Measurements from ENCODE around the gene KIAA2012. TPM values are rescaled to one million over a fixed set of nuclear protein-coding genes. Genes with fewer than 3 reads are reported as not detected.

KIAA2012 gene
- total and polyA plus RNA-seq, 2 of the 8 experiments (the other 6 are each of a cell fraction or from before 2014, with no cell fraction given): not detected

DNA sequence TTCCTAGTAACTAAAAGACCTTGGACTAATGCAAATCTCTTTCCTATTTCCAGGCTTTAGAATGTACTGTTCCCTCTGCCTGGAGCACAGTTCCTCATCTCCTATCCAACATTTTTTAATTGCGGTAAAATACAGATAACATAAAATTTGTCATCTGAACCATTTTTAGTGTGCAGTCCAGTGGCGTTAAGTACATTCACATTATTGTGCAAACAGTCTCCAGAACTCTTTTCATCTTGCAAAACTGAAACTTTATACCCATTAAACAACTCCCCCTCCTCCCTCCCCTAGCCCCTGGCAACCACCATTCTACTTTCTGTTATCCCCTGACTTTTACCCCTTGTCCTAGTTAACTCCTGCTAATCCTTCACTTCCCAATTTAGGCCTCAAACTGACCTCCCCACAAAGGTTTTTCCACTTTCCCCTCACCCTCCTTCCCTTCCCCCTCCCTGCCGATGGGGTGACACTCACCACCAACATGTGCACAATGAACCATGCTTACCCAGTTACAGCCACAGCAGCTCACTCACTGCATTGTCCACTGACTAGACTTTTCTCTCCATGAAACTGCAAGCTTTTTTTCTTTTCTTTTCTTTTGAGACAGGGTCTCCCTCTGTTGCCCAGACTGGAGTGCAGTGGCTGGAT, 54.8 kb downstream of the KIAA2012 start:
- no peak overlapping the region for H3K27ac ChIP-seq (ENCODE audit: low read depth, low read length)
- peaks cover 0 to 2% (median 0%) of the 10 kb centered on the region in 4 experiments; a peak in 1 of 7 replicates for H3K27me3 ChIP-seq (replicated peaks in 1 of 4; ENCODE audit: control insufficient read depth in 3 of 4, extremely low read depth in 1 of 4, insufficient read depth in 3 of 4, low read length in 3 of 4)
- no peak overlapping the region for H3K9ac ChIP-seq (replicated peaks in 1 of 4; ENCODE audit: extremely low read depth in 1 of 4, low read depth in 3 of 4, low read length in 3 of 4)
- H2BK120ac ChIP-seq (replicated peaks; ENCODE audit: low read depth, low read length): no peak overlapping the region
- H4K5ac ChIP-seq (ENCODE audit: insufficient read length, low read depth, low read length): no peak overlapping the region
- no peak for DNase-seq (ENCODE audit: low read depth in 1 of 2, low spot score in 2 of 2)
- no peaks in the 10 kb centered on the region for H3K79me2 ChIP-seq (ENCODE audit: control insufficient read depth in 1 of 2, insufficient read depth in 2 of 2, low read length in 2 of 2)
- H2BK12ac ChIP-seq (ENCODE audit: low read depth, low read length): no peak overlapping the region
- H3K56ac ChIP-seq (replicated peaks; ENCODE audit: insufficient read length, low read depth, low read length): no peak overlapping the region
- no peak overlapping the region for H2BK5ac ChIP-seq (ENCODE audit: low read depth, low read length)
- FAIRE-seq: no peak
- no peaks in the 10 kb centered on the region for H3K36me3 ChIP-seq (ENCODE audit: control insufficient read depth in 2 of 4, insufficient read depth in 4 of 4, low read length in 3 of 4)
- no peak overlapping the region for H3K23ac ChIP-seq (ENCODE audit: insufficient read length)
- no peak overlapping the region for H2BK20ac ChIP-seq (ENCODE audit: low read length)
- no peak overlapping the region for H3K18ac ChIP-seq (ENCODE audit: extremely low read depth, low read length)
- no peak overlapping the region for H2BK15ac ChIP-seq (ENCODE audit: low read length)
- H3K4ac ChIP-seq (replicated peaks; ENCODE audit: insufficient read length, low read depth, low read length): no peak overlapping the region
- ChIA-PET CTCF (ENCODE audit: partially characterized antibody) (interaction anchor here (1.4 to 2.7 kb wide), 2 partner anchors 12 to 24 kb away, joined by 4 to 8 read pairs; no protein-coding TSS in a partner anchor), POLR2A (ENCODE audit: partially characterized antibody) (interaction anchor here (1.0 kb wide), 1 partner anchor 11 kb away, joined by 3 read pairs; no protein-coding TSS in a partner anchor)
- H2AK5ac ChIP-seq (ENCODE audit: low read depth, low read length): no peak overlapping the region
- H3K23me2 ChIP-seq (ENCODE audit: low read depth, low read length): no peaks in the 10 kb centered on the region
- H3K4me2 ChIP-seq (ENCODE audit: insufficient read depth in 1 of 2, low read depth in 2 of 2, low read length in 2 of 2): no peak overlapping the region
- no peaks in the 10 kb centered on the region for H4K20me1 ChIP-seq (replicated peaks in 1 of 2; ENCODE audit: control insufficient read depth in 1 of 2, insufficient read depth in 2 of 2, low read length in 2 of 2)
- H4K8ac ChIP-seq (ENCODE audit: extremely low read depth, insufficient read depth, low read length): peak overlapping the region; percentile 71; the same call in 1 of the 2 replicates
- no peak overlapping the region for H3K14ac ChIP-seq (ENCODE audit: insufficient read length)
- H3K9me3 ChIP-seq (ENCODE audit: insufficient read depth in 2 of 2, low read depth in 1 of 2, low read length in 1 of 2): no peaks in the 10 kb centered on the region
- H3K4me1 ChIP-seq (replicated peaks in 1 of 4; ENCODE audit: control insufficient read depth in 3 of 4, insufficient read depth in 4 of 4, low read length in 3 of 4): peaks cover 0 to 4% (median 1%) of the 10 kb centered on the region in 4 experiments; a peak in 2 of 7 replicates
- H4K91ac ChIP-seq (replicated peaks; ENCODE audit: insufficient read length, low read length): no peak overlapping the region
- WGBS, 2 experiments (ENCODE audit: extremely low coverage in 1 of 2, insufficient coverage in 1 of 2, insufficient read length in 1 of 2, insufficient replicate concordance in 2 of 2, low coverage in 1 of 2, low lambda C conversion rate in 2 of 2, missing lambda C conversion rate in 1 of 2): 91% methylated on average over 3 of the region's 3 CpGs; no CpG with 5 or more reads in 1 of the 2 experiments
- H3K4me3 ChIP-seq (ENCODE audit: extremely low read depth in 1 of 4, insufficient read depth in 2 of 4, low read depth in 3 of 4, low read length in 4 of 4): no peak overlapping the region
- H3K79me1 ChIP-seq (ENCODE audit: low read depth, low read length): no peaks in the 10 kb centered on the region
- 0 out of 2 replicates have a peak overlapping the region, but pooled peaks have one; percentile 20 for H2AFZ ChIP-seq (ENCODE audit: low read length)
- TF ChIP-seq NRF1 (IDR thresholded peaks at IDR 0.05; ENCODE audit: low read depth, low read length) (no peak), SP1 (IDR thresholded peaks at IDR 0.05; ENCODE audit: low read depth, low read length) (no peak), SAP30 (IDR thresholded peaks at IDR 0.05; ENCODE audit: insufficient read depth, insufficient replicate concordance, low read length) (no peak), HDAC2 (IDR thresholded peaks at IDR 0.05; ENCODE audit: borderline replicate concordance in 1 of 2, low read depth in 2 of 2, low read length in 2 of 2) (no peak), POLR2AphosphoS5 (IDR thresholded peaks at IDR 0.05; ENCODE audit: low read depth, low read length) (no peak), GTF2F1 (IDR thresholded peaks at IDR 0.05; ENCODE audit: borderline replicate concordance, low read depth, low read length) (no peak), NANOG (IDR thresholded peaks at IDR 0.05; ENCODE audit: insufficient read depth, low read depth, low read length, poor library complexity, severe bottlenecking) (no peak), RBBP5 (IDR thresholded peaks at IDR 0.05; ENCODE audit: borderline replicate concordance, low read depth, low read length) (no peak), SRF (IDR thresholded peaks at IDR 0.05; ENCODE audit: low read depth, low read length) (no peak), SIRT6 (IDR thresholded peaks at IDR 0.05; ENCODE audit: low read length) (no peak), RXRA (IDR thresholded peaks at IDR 0.05; ENCODE audit: insufficient read depth, low read depth, low read length) (no peak), KDM5A (IDR thresholded peaks at IDR 0.05; ENCODE audit: low read length) (no peak)
- TF ChIP-seq, protein P1, sequence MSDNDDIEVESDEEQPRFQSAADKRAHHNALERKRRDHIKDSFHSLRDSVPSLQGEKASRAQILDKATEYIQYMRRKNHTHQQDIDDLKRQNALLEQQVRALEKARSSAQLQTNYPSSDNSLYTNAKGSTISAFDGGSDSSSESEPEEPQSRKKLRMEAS (IDR thresholded peaks at IDR 0.05): no peak

All from H1 (cell line).